Neuronal stem cell (in vitro differentiated cells): ENCODE data around the gene CC2D2B.

ENCODE experiments used
- DNase-seq: peaks from one replicate; pipeline ENCODE4 v3.0.0-alpha.2; 2013; ENCODE audit warnings: low spot score
- H2AFZ ChIP-seq: one replicate; pipeline ENCODE4 v1.6.1; 2013; ENCODE audit warnings: mild to moderate bottlenecking, low read length, inconsistent platforms
- H2AK5ac ChIP-seq: 2 replicates; pipeline ENCODE4 v1.6.1; 2013; ENCODE audit warnings: low read depth, mild to moderate bottlenecking, inconsistent platforms, low read length, moderate library complexity, mixed read lengths
- H2BK120ac ChIP-seq: 2 replicates; pipeline ENCODE4 v1.6.1; 2013; ENCODE audit warnings: low read depth, mild to moderate bottlenecking, inconsistent platforms, low read length, moderate library complexity, mixed read lengths
- H2BK12ac ChIP-seq: one replicate; pipeline ENCODE4 v1.6.1; 2013; ENCODE audit warnings: low read length, inconsistent platforms
- H2BK15ac ChIP-seq: 2 replicates; pipeline ENCODE4 v1.6.1; 2013; ENCODE audit warnings: mild to moderate bottlenecking, low read length, inconsistent platforms, mixed read lengths
- H2BK5ac ChIP-seq: one replicate; pipeline ENCODE4 v1.6.1; 2013; ENCODE audit warnings: inconsistent platforms, mild to moderate bottlenecking, low read length, moderate library complexity
- H3K14ac ChIP-seq: one replicate; pipeline ENCODE4 v1.6.1; 2013; ENCODE audit warnings: low read length, inconsistent platforms
- H3K18ac ChIP-seq: 2 replicates; pipeline ENCODE4 v1.6.1; 2013; ENCODE audit warnings: low read length, inconsistent platforms
- H3K23ac ChIP-seq: 2 replicates; pipeline ENCODE4 v1.6.1; 2013; ENCODE audit warnings: low read depth, mild to moderate bottlenecking, mixed read lengths, low read length, inconsistent platforms; ENCODE audit not compliant: poor library complexity
- H3K27ac ChIP-seq: replicated peaks from 3 replicates; pipeline ENCODE4 v1.5.1; 2013; ENCODE audit warnings: low read length, inconsistent platforms
- H3K27me3 ChIP-seq, 3 experiments: 2 replicates each; pipeline ENCODE4 v1.6.1; 2013; ENCODE audit warnings: low read length in 3 of 3, mild to moderate bottlenecking in 2 of 3, inconsistent platforms in 1 of 3, low read depth in 1 of 3, mixed read lengths in 1 of 3, moderate library complexity in 1 of 3; ENCODE audit not compliant: control insufficient read depth in 3 of 3, insufficient read depth in 3 of 3
- H3K36me3 ChIP-seq, 2 donors: replicated peaks in 1 of 2; 2 replicates each; pipeline ENCODE4 v1.6.1; 2013; ENCODE audit warnings: low read length in 2 of 2; ENCODE audit not compliant: control insufficient read depth in 2 of 2, insufficient read depth in 2 of 2
- H3K4ac ChIP-seq: 2 replicates; pipeline ENCODE4 v1.6.1; 2013; ENCODE audit warnings: inconsistent platforms, mild to moderate bottlenecking, low read length, moderate library complexity
- H3K4me1 ChIP-seq, 2 donors: 1 replicate in 1 of 2; 2 replicates in 1 of 2; pipeline ENCODE4 v1.6.1; 2013; ENCODE audit warnings: low read length in 2 of 2, low read depth in 1 of 2; ENCODE audit not compliant: control insufficient read depth in 2 of 2, insufficient read depth in 1 of 2
- H3K4me2 ChIP-seq: one replicate; pipeline ENCODE4 v1.6.1; 2013; ENCODE audit warnings: mild to moderate bottlenecking, low read length, inconsistent platforms; ENCODE audit not compliant: insufficient read depth, poor library complexity, severe bottlenecking
- H3K4me3 ChIP-seq, 2 donors: 2 replicates each; pipeline ENCODE4 v1.5.1; 2013; ENCODE audit warnings: low read length in 2 of 2, mild to moderate bottlenecking in 2 of 2, inconsistent platforms in 1 of 2, moderate library complexity in 1 of 2
- H3K79me1 ChIP-seq: one replicate; pipeline ENCODE4 v1.6.1; 2013; ENCODE audit warnings: low read depth, mild to moderate bottlenecking, inconsistent platforms, low read length, moderate library complexity
- H3K9ac ChIP-seq: one replicate; pipeline ENCODE4 v1.6.1; 2013; ENCODE audit warnings: mild to moderate bottlenecking, low read depth, low read length, inconsistent platforms; ENCODE audit not compliant: poor library complexity
- H3K9me3 ChIP-seq, 2 donors: replicated peaks in 1 of 2; 2 replicates each; pipeline versions ENCODE3 to v1.6.1; 2013; ENCODE audit warnings: low read length in 2 of 2, mild to moderate bottlenecking in 2 of 2, inconsistent platforms in 1 of 2, low read depth in 1 of 2, mixed read lengths in 1 of 2, moderate library complexity in 1 of 2; ENCODE audit not compliant: control insufficient read depth in 2 of 2, insufficient read depth in 1 of 2
- H4K8ac ChIP-seq: one replicate; pipeline ENCODE4 v1.6.1; 2013; ENCODE audit warnings: low read depth, mild to moderate bottlenecking, inconsistent platforms, low read length, moderate library complexity
- H4K91ac ChIP-seq: one replicate; pipeline ENCODE4 v1.6.1; 2013; ENCODE audit warnings: low read length, low read depth, mild to moderate bottlenecking, inconsistent platforms; ENCODE audit not compliant: poor library complexity
- WGBS, 2 donors: extraction: QIAGEN DNeasy Blood & Tissue Kit; methylation state at CpG; one replicate each; pipeline ENCODE4 v1.1.7; 2013; ENCODE audit warnings: missing lambda C conversion rate in 2 of 2, mixed read lengths in 1 of 2; ENCODE audit not compliant: insufficient read length in 2 of 2, insufficient replicate concordance in 1 of 2; ENCODE audit errors: extremely low coverage in 2 of 2; 5-methylcytosine and 5-hydroxymethylcytosine counted together

Gene CC2D2B

GRCh38 chr10:96061232-96061631, 153.5 kb downstream of the CC2D2B start:
- Histone ChIP-seq H3K4me3 (no peak overlapping the region), H3K9me3 (peaks cover 0 to 2% of the 10 kb centered on the region in 2 donors), H3K79me1 (no peaks in the 10 kb centered on the region), H2BK15ac (no peak overlapping the region), H3K14ac (no peak overlapping the region), H3K4ac (no peak overlapping the region), H4K8ac (no peak overlapping the region), H3K4me1 (no peaks in the 10 kb centered on the region), H2BK5ac (no peak overlapping the region), H2AK5ac (no peak overlapping the region), H3K4me2 (no peak overlapping the region), H3K27me3 (no peaks in the 10 kb centered on the region), H3K18ac (no peak overlapping the region), H3K36me3 (peaks cover 24 to 64% of the 10 kb centered on the region in 2 donors), H3K27ac (no peak overlapping the region), H4K91ac (no peak overlapping the region), H2AFZ (no peak overlapping the region), H2BK120ac (no peak overlapping the region), H3K23ac (no peak overlapping the region), H2BK12ac (no peak overlapping the region), H3K9ac (no peak overlapping the region)
- no CpG with 5 or more reads among the region's 3 CpGs for WGBS, 2 donors
- DNase-seq: no peak

DNA sequence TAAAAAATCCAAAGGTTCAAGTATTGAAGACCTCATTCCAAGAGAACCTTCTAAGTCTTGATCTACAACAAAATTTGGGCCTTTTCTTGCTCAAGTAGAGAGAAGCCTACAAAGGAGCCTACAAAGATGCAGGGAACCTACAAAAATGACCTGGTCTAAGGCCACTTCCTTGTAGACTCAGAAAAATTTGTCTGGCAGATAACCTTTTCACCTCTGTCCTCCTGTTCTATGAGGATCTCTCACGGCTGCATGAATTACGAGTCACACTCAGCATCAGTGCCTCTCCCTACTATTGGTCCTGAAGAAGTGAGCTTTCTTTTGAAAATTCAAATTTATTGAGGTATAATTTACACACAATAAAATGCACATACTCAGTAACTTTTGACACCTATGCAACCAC, 164.9 kb downstream of the CC2D2B start:
- no peak overlapping the region for H3K4me2 ChIP-seq
- no peak overlapping the region for H3K4me3 ChIP-seq
- DNase-seq: no peak
- no peak overlapping the region for H2BK5ac ChIP-seq
- H3K9ac ChIP-seq: no peak overlapping the region
- H2BK120ac ChIP-seq: no peak overlapping the region
- no peak overlapping the region for H3K27ac ChIP-seq
- no peaks in the 10 kb centered on the region for H3K9me3 ChIP-seq
- no peak overlapping the region for H3K23ac ChIP-seq
- no peak overlapping the region for H4K8ac ChIP-seq
- H2BK15ac ChIP-seq: no peak overlapping the region
- no peak overlapping the region for H2AK5ac ChIP-seq
- H3K4ac ChIP-seq: no peak overlapping the region
- no peak overlapping the region for H3K18ac ChIP-seq
- no peaks in the 10 kb centered on the region for H3K36me3 ChIP-seq
- H4K91ac ChIP-seq: no peak overlapping the region
- WGBS, 2 donors: no CpG with 5 or more reads among the region's 2 CpGs
- H3K14ac ChIP-seq: no peak overlapping the region
- H2AFZ ChIP-seq: no peak overlapping the region
- H3K4me1 ChIP-seq: no peaks in the 10 kb centered on the region
- H2BK12ac ChIP-seq: no peak overlapping the region
- no peaks in the 10 kb centered on the region for H3K79me1 ChIP-seq
- no peaks in the 10 kb centered on the region for H3K27me3 ChIP-seq

GRCh38 chr10:96073722-96074121, 165.9 kb downstream of the CC2D2B start:
- Histone ChIP-seq H3K4me3 (no peak overlapping the region), H3K14ac (no peak overlapping the region), H2BK120ac (no peak overlapping the region), H3K27me3 (no peaks in the 10 kb centered on the region), H3K23ac (no peak overlapping the region), H3K36me3 (no peaks in the 10 kb centered on the region), H3K4me1 (no peaks in the 10 kb centered on the region), H4K8ac (no peak overlapping the region), H3K9me3 (no peaks in the 10 kb centered on the region), H2AK5ac (no peak overlapping the region), H2BK5ac (no peak overlapping the region), H4K91ac (no peak overlapping the region), H2BK12ac (no peak overlapping the region), H2BK15ac (no peak overlapping the region), H3K4ac (no peak overlapping the region), H3K9ac (no peak overlapping the region), H2AFZ (no peak overlapping the region), H3K79me1 (no peaks in the 10 kb centered on the region), H3K27ac (no peak overlapping the region), H3K4me2 (no peak overlapping the region), H3K18ac (no peak overlapping the region)
- no peak for DNase-seq
- no CpG with 5 or more reads among the region's 1 CpG for WGBS, 2 donors

- Histone ChIP-seq H3K4ac (no peak overlapping the region), H2BK5ac (no peak overlapping the region), H3K4me2 (no peak overlapping the region), H3K27ac (no peak overlapping the region), H3K9ac (no peak overlapping the region), H3K9me3 (no peaks in the 10 kb centered on the region), H3K79me1 (no peaks in the 10 kb centered on the region), H2BK120ac (no peak overlapping the region), H3K14ac (no peak overlapping the region), H3K4me1 (no peaks in the 10 kb centered on the region), H4K91ac (no peak overlapping the region), H2AFZ (no peak overlapping the region), H2BK12ac (no peak overlapping the region), H3K4me3 (no peak overlapping the region), H3K18ac (no peak overlapping the region), H3K27me3 (no peaks in the 10 kb centered on the region), H3K36me3 (no peaks in the 10 kb centered on the region), H2AK5ac (no peak overlapping the region), H2BK15ac (no peak overlapping the region), H4K8ac (no peak overlapping the region), H3K23ac (no peak overlapping the region)
- no CpG with 5 or more reads among the region's 3 CpGs for WGBS, 2 donors
- no peak for DNase-seq
Observed at GRCh38 chr10:96074776-96075175, 167.0 kb downstream of the CC2D2B start.
